NCI-H2029 treated with DMSO at 0.1 percent for 48 hours (cell line): Measurements from ENCODE around the gene RAB17.
"Not testable (repeated sequence)": the region's sequence is repeated elsewhere in the genome, so short reads cannot be mapped to it uniquely, and the experiment has no call there.

Experiments
- DNase-seq: peaks from one replicate; lab custom pipeline; 2025; lab: John Stamatoyannopoulos, UW

Gene RAB17

DNA sequence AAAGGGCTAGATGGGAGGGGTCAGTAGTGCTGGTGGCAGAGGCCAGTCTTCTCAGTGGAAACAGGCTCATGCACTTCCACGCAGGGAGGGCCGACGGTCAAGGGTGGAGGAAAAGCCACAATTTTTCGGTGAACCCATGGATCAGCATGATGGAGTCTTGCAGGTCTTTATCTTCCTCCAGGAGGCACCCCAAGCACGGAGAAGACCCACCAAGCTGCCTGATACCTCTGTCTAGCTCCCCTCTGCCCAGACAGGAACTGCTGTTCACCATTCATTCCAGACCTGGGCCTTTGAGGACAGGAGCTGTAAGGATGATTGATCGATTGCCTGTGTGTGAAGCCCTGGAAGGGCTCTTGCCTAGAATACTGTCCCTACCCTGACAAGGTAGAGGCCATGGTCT lies 34.0 kb upstream of the RAB17 start:
- DNase-seq: no peak

GRCh38 chr2:237623428-237624403 lies 33.2 kb upstream of the RAB17 start:
- DNase-seq: no peak

DNA sequence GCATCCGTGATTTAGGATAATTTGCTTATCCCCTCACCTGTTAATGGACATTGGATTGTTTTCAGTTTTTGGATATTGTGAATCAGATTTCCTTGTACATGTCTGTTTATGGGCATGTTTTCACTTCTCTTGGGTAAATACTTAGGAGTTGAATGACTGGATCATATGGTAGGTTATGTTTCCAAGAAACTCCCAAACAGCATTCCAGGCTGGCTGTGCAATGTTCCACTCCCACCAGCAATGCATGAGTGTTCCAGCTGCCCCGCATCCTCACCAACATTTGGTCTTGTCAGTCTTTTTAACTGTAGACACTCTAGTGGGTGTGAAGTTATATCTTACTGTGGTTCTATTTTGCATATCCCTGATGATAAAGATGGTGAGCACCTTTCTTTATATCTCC lies 27.9 kb upstream of the RAB17 start:
- no peak for DNase-seq

DNA sequence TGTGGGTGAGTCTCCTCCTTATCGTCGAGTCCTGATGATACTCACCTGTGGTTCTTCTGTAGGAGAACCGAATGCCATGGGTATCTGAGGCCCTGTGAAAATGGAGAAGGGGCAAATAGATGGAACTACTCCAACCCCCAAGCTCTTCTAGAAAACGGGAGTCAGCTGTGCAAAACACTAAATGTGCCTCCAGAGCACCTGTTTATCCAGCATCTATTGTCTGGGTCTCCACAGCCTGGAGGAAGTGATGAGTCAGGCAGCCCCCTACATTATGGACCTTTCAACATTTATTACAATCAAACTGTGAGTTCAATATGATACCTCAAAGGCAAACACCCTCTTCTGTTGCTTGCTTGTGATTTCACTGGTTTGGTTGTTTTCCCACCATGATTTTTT lies 27.1 kb upstream of the RAB17 start:
- DNase-seq: no peak

- no peak for DNase-seq
These were observed 26.4 kb upstream of the RAB17 start for GRCh38 chr2:237616734-237617586.

DNA sequence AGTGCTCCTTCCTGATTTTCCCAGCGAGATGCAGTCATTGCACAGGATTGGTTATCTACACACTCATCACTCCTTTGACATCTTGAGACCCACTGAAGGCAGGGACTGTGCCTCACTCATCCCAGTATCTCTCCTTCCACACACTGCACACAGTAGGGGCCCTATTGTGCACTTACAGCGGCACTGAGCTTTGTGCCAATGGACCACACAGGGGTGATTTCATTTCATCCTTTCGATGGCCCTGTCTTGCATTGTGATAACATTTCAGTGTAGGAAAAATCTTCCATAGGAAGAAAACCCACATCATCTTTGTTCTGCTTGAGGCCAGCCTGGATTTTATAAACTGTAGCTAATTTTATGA lies 25.8 kb upstream of the RAB17 start:
- no peak for DNase-seq

DNA sequence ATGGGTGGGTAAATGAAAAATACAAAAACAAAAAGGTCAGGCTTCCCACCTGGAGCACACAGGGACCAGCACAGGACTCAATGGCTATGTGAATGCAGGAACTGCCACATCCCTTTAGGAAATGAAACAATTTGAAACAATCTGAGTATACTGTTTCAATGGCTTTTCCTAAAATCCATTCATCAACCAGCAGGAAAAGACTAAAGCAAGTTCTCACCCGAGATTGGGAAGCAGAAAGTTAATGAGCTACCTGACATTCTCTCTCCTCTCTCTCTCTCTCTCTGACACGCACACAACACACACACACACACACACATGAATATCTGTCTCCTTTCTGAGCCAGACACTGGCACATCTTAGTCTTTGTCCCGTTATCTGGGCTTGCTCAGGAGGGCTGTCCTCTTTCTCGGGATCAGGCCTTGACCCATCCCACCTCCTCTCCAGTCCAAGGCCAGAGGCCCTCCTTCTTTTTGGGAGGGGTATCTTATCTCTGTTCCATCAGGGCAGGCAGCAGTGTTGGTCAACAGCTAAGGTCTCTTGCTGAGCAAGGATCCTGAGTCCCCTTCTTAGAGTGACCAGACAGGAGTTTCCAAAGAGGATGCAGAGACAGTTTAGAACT lies 25.2 kb upstream of the RAB17 start:
- DNase-seq: no peak

GRCh38 chr2:237614151-237614720 lies 23.7 kb upstream of the RAB17 start:
- no peak for DNase-seq

DNA sequence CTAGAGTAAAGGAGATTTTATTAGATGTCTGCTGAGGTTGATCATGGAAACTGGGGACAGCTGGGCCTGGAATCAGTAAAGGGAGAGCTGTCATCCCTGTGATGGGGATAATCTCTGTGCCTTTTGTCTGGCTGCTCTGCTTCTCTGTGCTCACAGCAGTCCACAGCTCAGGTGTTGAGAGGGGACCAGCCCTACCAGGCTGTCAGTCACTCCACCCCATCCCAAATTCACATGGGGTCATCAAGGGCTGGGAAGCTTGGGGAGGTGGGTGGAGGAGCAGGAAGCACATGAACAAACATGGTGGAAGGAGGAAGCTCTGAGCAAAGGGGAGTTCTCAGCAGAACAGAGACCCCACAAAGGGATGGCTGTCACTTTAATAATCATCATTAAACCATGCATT lies 23.1 kb upstream of the RAB17 start:
- DNase-seq: no peak

GRCh38 chr2:237612527-237613357 lies 22.2 kb upstream of the RAB17 start:
- no peak for DNase-seq

DNA sequence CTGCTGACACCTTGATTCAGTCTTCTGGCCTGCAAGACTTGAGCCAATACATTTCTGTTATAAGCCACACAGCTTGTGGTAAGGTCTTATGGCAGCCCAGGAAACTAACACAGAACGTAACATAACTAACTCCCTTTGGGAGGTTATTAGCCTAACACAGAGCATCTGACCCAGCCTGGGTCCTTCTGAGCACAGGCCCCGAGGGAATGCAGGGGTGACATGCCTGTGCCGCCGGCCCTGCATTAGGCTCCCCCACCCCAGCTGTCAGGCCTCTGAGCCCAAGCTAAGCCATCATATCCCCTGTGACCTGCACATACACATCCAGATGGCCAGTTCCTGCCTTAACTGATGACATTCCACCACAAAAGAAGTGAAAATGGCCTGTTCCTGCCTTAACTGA lies 16.0 kb upstream of the RAB17 start:
- not testable (repeated sequence) for DNase-seq

GRCh38 chr2:237604960-237605359 lies 14.4 kb upstream of the RAB17 start:
- no peak for DNase-seq

DNA sequence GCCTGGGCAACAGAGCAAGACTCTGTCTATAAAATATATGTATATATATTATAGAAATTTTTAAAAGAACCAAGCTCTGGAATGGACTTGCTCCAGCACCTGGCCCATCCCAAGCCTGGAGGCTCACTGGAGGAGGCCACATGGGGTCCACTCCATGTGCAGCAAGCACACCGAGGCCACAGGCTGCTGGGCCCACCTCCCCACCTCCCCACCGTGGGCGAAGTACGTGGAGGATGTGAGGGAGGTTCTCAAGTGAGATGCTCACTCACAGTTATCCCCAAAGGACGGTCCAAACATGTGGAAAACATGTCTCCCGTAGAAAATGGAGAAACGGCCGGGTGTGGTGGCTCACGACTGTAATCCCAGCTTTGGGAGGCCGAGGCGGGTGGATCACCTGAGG lies 13.9 kb upstream of the RAB17 start:
- DNase-seq: no peak

DNA sequence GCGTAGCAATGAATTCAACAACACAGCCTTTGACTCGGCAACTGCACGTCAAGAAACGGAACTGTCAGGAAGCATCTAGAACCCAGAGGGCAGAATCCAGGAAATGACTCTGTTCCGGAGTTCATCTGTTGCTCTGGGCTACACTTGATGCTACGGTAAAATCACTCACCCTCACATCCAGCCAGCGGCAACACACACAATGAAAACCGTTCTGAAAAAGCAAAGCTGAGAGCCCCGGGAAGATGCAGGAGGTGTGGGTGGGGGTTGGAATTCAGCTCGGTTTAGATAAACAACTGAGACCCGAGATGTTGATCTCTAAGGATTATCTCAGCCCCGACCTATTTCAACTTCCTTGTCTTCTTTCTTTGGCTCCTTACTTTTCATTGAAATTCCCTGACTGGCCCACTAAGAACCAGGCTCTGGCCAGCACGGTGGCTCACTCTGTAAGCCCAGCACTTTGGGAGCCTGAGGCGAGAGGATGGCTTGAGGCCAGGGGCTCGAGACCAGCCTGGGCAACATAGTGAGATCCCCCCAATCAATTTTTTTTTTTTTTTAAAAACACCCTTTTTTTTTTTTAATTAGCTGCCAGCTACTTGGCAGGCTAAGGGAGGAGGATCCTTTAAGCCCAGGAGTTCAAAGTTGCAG lies 13.3 kb upstream of the RAB17 start:
- no peak for DNase-seq

GRCh38 chr2:237603049-237603717 lies 12.6 kb upstream of the RAB17 start:
- DNase-seq: no peak

DNA sequence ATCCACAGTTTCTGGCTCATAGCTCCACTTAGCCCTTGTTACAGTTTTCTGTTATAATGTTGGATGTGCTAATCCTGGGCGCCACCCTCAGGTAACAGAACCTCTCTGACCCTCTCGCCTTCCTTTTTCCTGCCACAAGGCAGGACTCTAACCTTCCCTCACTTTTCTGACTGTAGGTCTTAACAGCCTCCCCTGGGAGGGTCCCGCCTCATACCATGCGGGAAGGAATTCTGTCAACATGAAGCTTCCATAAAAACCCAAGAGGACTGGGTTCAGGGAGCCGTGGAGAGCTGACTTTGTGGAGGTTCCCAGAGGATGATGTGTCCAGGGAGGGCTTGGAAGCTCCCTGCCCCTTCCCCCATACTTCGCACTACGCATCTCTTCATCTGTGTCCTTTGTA lies 11.9 kb upstream of the RAB17 start:
- DNase-seq: no peak

- DNase-seq: no peak
These were observed 11.1 kb upstream of the RAB17 start for GRCh38 chr2:237601453-237602116.

DNA sequence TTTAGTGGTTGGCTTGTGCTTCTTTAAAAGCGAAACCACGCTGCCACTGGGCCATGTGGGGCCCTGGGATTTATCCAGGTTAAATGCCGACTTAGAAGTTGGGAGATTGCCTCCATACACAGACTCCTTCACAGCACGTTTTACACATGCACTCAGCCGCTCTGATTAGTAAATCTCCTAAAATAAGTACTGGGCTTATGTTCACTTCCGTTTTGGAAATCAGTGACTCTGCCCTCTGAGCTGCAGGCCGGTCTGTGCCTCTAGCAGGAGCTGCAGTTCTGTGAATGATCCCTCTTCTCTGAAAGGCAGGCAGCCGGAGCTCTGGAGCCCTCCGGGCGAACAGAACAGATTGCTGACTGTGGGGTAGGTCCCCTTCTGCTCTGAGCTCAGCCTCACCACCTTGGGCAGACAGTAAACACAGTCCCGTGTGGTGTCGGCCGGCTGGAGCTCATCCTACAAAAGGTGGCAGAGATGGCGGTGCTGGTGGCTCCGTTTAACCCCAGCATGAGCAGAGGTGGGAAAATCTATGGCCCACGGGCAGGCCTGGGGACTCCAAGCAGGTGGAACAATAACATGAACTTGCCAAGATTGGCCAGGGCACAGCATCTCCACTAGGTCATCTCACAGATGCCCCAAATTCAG lies 9.8 kb upstream of the RAB17 start:
- DNase-seq: no peak

DNA sequence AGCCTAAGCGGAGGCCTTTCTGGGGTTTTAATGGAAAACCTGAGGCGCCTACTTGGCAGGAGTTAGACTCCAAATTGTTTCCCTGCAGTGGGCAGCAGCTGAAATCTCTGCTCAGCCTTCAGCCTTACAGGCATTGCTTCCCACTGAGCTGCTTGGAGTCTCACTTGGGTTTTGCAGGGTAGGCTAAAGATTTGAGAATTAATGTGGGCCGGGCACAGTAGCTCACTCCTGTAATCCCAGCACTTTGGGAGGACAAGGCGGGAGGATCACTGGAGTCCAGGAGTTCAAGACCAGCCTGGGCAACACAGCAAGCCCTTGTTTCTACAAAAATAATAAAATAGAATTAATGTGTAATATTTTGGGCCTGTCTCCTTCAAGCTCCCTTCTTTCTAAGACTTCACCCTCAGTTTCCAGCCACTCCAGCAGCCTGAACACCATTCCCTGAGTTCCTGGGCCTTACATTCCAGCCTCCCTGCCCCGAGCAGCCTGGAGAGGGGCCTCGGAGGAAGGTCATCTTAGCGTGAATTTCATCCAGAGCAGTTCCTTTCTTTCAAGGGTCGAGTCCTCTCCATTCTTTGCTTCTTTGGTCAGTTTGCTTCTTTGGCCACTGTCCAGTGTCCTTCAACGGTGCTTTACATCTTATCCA lies 9.1 kb upstream of the RAB17 start:
- DNase-seq: no peak
